SH-SY5Y (cell line): ENCODE data around the gene ONECUT3.

Experiments used
- GATA2 ChIP-seq: IDR thresholded peaks from 2 replicates; pipeline ENCODE4 v1.6.1; 2011; ENCODE audit warnings: mild to moderate bottlenecking, low read depth, low read length
- GATA3 ChIP-seq: IDR thresholded peaks from 2 replicates; pipeline ENCODE4 v1.6.1; 2011; ENCODE audit warnings: low read depth, mild to moderate bottlenecking, low read length, moderate library complexity

DNA sequence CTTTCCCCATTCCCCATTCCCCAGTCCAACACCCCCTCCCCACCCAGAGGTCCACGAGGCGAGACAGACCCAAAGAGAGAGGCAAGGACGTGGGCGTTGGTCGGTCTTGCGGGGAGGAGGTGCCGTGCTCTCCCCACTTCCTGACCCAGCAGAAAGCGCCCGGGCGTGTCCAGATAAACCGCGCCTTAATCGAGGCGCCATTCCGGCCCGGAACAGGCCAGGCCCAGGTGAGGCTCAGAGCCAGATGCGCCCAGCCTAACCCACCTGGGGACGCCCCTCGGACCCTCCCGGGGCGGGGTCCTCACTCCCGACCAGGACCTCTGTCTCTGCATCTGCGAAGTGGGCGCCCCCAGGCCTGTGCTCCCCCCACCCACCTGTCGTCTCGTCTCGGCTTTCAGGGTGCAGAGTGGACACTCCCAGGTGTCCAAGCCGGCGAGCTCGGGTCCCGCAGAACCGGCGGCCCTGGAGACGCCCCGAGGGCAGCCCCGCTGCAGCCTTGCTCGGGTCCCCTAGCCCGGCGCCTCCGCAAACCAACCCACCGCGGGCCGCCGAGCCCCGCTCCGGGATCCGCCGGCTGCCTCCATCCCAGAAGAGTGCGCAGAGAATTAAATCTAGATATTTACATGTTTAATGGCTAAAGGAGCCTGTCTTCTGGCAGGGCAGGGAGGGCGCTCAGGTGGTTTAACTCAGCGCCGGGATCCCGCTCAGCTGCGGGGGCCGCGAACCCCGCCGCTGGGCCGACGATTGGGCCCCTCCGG, 5.0 kb upstream of the ONECUT3 start:
- TF ChIP-seq GATA2, result no peak
- no peak for TF ChIP-seq GATA3
